Lower lobe of right lung (tissue), 2 donors: ENCODE data around the gene TMBIM4. TPM values are rescaled to one million over a fixed set of nuclear protein-coding genes. Genes with fewer than 3 reads are reported as not detected.

Experiments
- ATAC-seq, 2 donors: fragments of 200-7000 bp; cut with Tn5 transposase; one replicate each; pipeline ENCODE4 v1.9.1; 2020 to 2022; ENCODE audit warnings: mild to moderate bottlenecking in 2 of 2, moderate library complexity in 2 of 2
- DNase-seq: peaks from one replicate; pipeline ENCODE4 v3.0.0-alpha.2; 2020
- H3K27ac ChIP-seq: fragments of 200-600 bp; one replicate; pipeline ENCODE4 v1.8.0; 2022
- H3K27me3 ChIP-seq: fragments of 200-600 bp; one replicate; pipeline ENCODE4 v1.8.0; 2022; ENCODE audit warnings: low read depth
- H3K36me3 ChIP-seq: fragments of 200-600 bp; one replicate; pipeline ENCODE4 v1.8.0; 2022; ENCODE audit warnings: mild to moderate bottlenecking
- H3K4me1 ChIP-seq: fragments of 200-600 bp; one replicate; pipeline ENCODE4 v1.8.0; 2022
- H3K4me3 ChIP-seq: fragments of 200-600 bp; one replicate; pipeline ENCODE4 v1.8.0; 2022; ENCODE audit warnings: mild to moderate bottlenecking
- H3K9me3 ChIP-seq: fragments of 200-600 bp; one replicate; pipeline ENCODE4 v1.8.0; 2022
- CTCF ChIP-seq: fragments of 200-600 bp; IDR thresholded peaks from one replicate; pipeline ENCODE4 v1.8.0; 2022; ENCODE audit warnings: antibody characterized with exemption, mild to moderate bottlenecking
- intact Hi-C: fragments of 100-400 bp; cut with DNase I; formaldehyde crosslinking; loops from one replicate; pipeline ENCODE4 v1.11.0; 2022
- total RNA-seq: library from RNA; stranded (reverse); fragmentation: NEBNext Ultra II Directional; extraction: Animal tissue kit (Norgen Biotek cat#: 25700); gene quantifications from one replicate; pipeline ENCODE4 v1.2.1, GENCODE V29; 2021
- donor health status: DM: no; HTN: yes; CAD: no; lungs with severe emphysema.

The TMBIM4 gene
- total RNA-seq, 1 donor from 2014 or later = 174 TPM

GRCh38 chr12:66165141-66165540 lies 4.7 kb downstream of the TMBIM4 start:
- no peak for TF ChIP-seq CTCF
- Histone ChIP-seq H3K4me1 (peaks cover 16% of the 10 kb centered on the region), H3K9me3 (no peaks in the 10 kb centered on the region), H3K27me3 (no peaks in the 10 kb centered on the region), H3K27ac (no peak overlapping the region), H3K36me3 (peaks cover 6% of the 10 kb centered on the region), H3K4me3 (no peak overlapping the region)
- intact Hi-C loops = no loop called here
- DNase-seq (no peak), ATAC-seq (no peak)

- intact Hi-C loops = no loop called here
- no peak for ATAC-seq
- no peak overlapping the region for H3K4me3 ChIP-seq
- H3K4me1 ChIP-seq = peaks cover 16% of the 10 kb centered on the region
- peaks cover 13% of the 10 kb centered on the region for H3K36me3 ChIP-seq
- H3K9me3 ChIP-seq = no peaks in the 10 kb centered on the region
- H3K27ac ChIP-seq = no peak overlapping the region
- no peak for TF ChIP-seq CTCF
- H3K27me3 ChIP-seq = no peaks in the 10 kb centered on the region
- DNase-seq = no peak
Measured at GRCh38 chr12:66164349-66164821, 5.4 kb downstream of the TMBIM4 start.

GRCh38 chr12:66163289-66163688 lies 6.5 kb downstream of the TMBIM4 start:
- H3K27ac ChIP-seq = no peak overlapping the region
- DNase-seq (no peak), ATAC-seq (no peak)
- H3K9me3 ChIP-seq = no peaks in the 10 kb centered on the region
- H3K4me1 ChIP-seq = peaks cover 10% of the 10 kb centered on the region
- H3K27me3 ChIP-seq = no peaks in the 10 kb centered on the region
- intact Hi-C loops = no loop called here
- peaks cover 22% of the 10 kb centered on the region for H3K36me3 ChIP-seq
- H3K4me3 ChIP-seq = no peak overlapping the region
- no peak for TF ChIP-seq CTCF

- Histone ChIP-seq H3K4me1 (peaks cover 4% of the 10 kb centered on the region), H3K27me3 (no peaks in the 10 kb centered on the region), H3K27ac (no peak overlapping the region), H3K4me3 (no peak overlapping the region), H3K9me3 (no peaks in the 10 kb centered on the region), H3K36me3 (peaks cover 22% of the 10 kb centered on the region)
- no peak for ATAC-seq
- intact Hi-C loops = no loop called here
- DNase-seq = no peak
- no peak for TF ChIP-seq CTCF
Measured at GRCh38 chr12:66162701-66163100, 7.1 kb downstream of the TMBIM4 start.

- ATAC-seq (peak in 1 of 2 donors; percentile 13), DNase-seq (peak; percentile 47)
- no peaks in the 10 kb centered on the region for H3K9me3 ChIP-seq
- no peaks in the 10 kb centered on the region for H3K27me3 ChIP-seq
- TF ChIP-seq CTCF = no peak
- H3K4me1 ChIP-seq = no peaks in the 10 kb centered on the region
- no peak overlapping the region for H3K4me3 ChIP-seq
- intact Hi-C loops = no loop called here
- H3K27ac ChIP-seq = no peak overlapping the region
- peaks cover 22% of the 10 kb centered on the region for H3K36me3 ChIP-seq
Measured at GRCh38 chr12:66160704-66161103, 9.1 kb downstream of the TMBIM4 start.

- Histone ChIP-seq H3K36me3 (peaks cover 22% of the 10 kb centered on the region), H3K27me3 (no peaks in the 10 kb centered on the region), H3K27ac (no peak overlapping the region), H3K4me1 (no peaks in the 10 kb centered on the region), H3K9me3 (no peaks in the 10 kb centered on the region), H3K4me3 (no peak overlapping the region)
- no peak for DNase-seq
- peak in 1 of 2 donors; percentile 27 for ATAC-seq
- TF ChIP-seq CTCF = no peak
- intact Hi-C loops = no loop called here
Measured at GRCh38 chr12:66159123-66159522, 10.7 kb downstream of the TMBIM4 start.
